ENCODE results near the gene ORC5.

Gene ORC5

DNA sequence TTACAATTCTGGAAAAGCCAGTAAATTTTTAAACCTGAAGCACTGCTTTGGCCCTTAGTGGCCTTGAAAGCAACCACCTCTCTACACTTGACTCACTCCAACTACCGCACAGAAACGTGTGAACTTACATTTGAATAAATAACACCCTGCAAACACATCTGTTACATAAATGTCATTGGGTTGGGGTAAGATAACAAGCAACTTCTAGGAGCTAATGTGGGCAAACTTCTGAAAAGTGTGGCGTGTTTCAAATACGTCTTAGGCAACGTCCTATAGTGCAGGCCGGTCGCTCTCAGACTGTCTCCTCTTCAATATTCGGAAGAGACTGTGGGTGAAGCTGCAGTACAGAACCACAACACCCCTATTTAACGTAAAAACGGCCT is 474 bp downstream of the ORC5 start:
- CTCF ChIA-PET = interaction anchor here (0.6 kb wide), 1 partner anchor 683 kb away, joined by 3 read pairs; no protein-coding TSS in a partner anchor
- POLR2A ChIA-PET = no interaction called here
- no peak for DNase-seq (ENCODE audit: low read depth, low spot score)
- TF ChIP-seq, protein P1, sequence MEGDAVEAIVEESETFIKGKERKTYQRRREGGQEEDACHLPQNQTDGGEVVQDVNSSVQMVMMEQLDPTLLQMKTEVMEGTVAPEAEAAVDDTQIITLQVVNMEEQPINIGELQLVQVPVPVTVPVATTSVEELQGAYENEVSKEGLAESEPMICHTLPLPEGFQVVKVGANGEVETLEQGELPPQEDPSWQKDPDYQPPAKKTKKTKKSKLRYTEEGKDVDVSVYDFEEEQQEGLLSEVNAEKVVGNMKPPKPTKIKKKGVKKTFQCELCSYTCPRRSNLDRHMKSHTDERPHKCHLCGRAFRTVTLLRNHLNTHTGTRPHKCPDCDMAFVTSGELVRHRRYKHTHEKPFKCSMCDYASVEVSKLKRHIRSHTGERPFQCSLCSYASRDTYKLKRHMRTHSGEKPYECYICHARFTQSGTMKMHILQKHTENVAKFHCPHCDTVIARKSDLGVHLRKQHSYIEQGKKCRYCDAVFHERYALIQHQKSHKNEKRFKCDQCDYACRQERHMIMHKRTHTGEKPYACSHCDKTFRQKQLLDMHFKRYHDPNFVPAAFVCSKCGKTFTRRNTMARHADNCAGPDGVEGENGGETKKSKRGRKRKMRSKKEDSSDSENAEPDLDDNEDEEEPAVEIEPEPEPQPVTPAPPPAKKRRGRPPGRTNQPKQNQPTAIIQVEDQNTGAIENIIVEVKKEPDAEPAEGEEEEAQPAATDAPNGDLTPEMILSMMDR (IDR thresholded peaks at IDR 0.05; ENCODE audit: insufficient read depth, low read length, missing control alignments) = no peak
- peak overlapping the region; percentile 93 for H3K4me3 ChIP-seq (ENCODE audit: low read depth, low read length)

DNA sequence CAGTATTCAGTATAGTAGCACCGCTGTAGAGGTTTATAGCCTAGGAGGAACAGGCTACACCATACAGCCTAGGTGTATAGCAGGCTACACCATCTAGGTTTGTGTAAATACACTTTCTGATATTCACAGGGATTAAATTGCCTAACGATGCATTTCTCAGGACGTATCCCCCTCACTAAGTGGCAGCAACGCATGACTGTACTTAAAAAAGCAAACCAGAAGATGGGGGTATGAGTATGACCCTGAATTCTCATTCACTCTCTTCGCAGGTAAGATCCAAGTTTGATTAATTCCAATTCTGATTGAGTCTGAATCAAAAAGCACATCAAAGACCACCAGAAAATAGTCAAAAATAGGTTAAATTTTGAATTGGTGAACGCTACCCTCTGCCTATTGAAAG is 972 bp downstream of the ORC5 start:
- TF ChIP-seq, protein P1 (IDR thresholded peaks at IDR 0.05; ENCODE audit: insufficient read depth, low read length, missing control alignments) = no peak
- POLR2A ChIA-PET = no interaction called here
- peak overlapping the region; percentile 93 for H3K4me3 ChIP-seq (ENCODE audit: low read depth, low read length)
- CTCF ChIA-PET = no interaction called here
- DNase-seq (ENCODE audit: low read depth, low spot score) = no peak

DNA sequence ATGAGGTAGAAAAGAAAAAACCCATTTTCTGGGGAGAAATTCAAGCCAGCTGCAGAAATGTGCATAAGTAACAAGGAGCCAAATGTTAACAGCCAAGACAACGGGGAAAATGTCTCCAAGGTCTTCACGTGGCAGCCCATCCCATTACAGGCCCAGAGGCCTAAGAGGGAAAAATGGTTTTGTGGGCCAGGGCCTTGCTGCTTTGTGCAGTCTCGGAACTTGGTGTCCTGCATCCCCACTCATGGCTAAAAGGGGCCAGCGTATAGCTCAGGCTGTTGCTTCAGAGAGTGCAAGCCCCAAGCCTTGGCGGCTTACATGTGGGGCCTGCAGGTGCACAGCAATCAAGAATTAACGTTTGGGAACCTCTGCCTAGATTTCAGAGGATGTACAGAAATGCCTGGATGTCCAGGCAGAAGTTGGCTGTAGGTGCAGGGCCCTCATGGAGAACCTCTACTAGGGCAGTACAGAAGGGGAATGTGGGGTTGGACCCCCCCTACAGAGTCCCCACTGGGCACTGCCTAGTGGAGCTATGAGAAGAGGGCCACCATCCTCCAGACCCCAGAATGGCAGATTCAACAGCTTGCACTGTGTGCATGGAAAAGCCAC is 9.0 kb downstream of the ORC5 start:
- CTCF ChIA-PET = no interaction called here
- DNase-seq (ENCODE audit: low read depth, low spot score) = no peak
- H3K4me3 ChIP-seq (ENCODE audit: low read depth, low read length) = no peak overlapping the region
- POLR2A ChIA-PET = no interaction called here
- TF ChIP-seq, protein P1 (IDR thresholded peaks at IDR 0.05; ENCODE audit: insufficient read depth, low read length, missing control alignments) = no peak

DNA sequence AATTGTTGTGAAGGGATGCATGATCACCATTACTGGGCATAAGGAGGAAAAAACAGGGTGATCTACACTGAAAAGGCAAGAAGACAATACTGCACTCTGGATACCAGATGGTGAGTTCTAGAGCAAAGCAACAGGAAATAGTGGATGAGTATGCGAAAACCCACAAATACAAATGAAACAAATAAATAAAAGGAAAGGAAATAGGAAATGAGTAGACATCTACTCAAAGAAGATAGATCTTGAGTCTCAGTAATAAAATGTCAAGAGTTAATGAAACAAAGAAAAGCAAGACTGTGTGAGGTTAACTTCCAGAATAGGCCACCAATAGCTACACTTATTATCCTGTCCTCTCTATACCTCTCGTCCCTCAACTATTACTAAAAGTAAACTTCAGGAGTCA is 11.7 kb downstream of the ORC5 start:
- CTCF ChIA-PET = interaction anchor here (0.8 kb wide), 1 partner anchor 10 kb away, joined by 3 read pairs; no protein-coding TSS in a partner anchor

DNA sequence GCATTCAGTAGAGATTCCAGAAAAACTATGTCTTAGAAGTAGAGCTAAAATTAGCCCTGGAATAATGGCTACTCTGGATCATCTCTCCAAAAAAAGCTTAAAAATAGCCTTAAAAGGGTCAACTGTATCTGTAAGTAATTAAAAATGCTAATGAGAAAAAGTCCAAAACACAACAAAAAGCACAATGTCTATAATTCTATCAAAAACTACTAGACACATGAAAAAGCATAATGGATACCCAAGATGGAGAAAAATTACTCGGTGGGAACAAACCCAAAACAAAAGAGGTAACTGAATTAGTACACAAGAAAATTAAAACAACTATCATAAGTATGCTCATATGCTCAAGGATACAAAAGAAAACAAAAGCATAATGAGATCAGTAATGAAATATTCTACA is 15.4 kb downstream of the ORC5 start:
- ChIA-PET CTCF (interaction anchor here (1.0 kb wide), 1 partner anchor 9 kb away, joined by 3 read pairs; no protein-coding TSS in a partner anchor), POLR2A (no interaction called here)
- TF ChIP-seq, protein P1 (IDR thresholded peaks at IDR 0.05; ENCODE audit: insufficient read depth, low read length, missing control alignments) = no peak
- no peak overlapping the region for H3K4me3 ChIP-seq (ENCODE audit: low read depth, low read length)
- DNase-seq (ENCODE audit: low read depth, low spot score) = no peak

More for the DNA sequence above, 11.7 kb downstream of the ORC5 start:
- H3K4me3 ChIP-seq (ENCODE audit: low read depth, low read length) = no peak overlapping the region
- POLR2A ChIA-PET = no interaction called here
- TF ChIP-seq, protein P1 (IDR thresholded peaks at IDR 0.05; ENCODE audit: insufficient read depth, low read length, missing control alignments) = no peak
- DNase-seq (ENCODE audit: low read depth, low spot score) = no peak

DNA sequence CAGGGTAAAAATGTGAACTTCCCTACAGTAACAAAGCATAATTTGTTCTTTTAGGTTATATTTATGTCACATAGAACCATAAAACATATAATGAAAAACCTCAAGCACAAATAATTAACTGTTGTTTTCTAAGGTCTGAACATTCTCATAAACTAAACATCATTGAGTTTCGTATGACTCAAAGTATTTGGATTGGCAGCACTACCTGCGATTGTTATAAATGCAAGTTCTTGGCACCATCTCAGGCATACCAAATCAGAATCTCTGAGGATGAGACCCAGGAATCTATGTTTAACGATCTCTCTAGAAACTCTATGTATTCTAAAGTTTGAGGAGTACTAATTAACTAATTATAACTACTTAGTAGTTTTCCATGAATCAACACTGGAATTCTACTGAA is 22.5 kb downstream of the ORC5 start:
- no peak overlapping the region for H3K4me3 ChIP-seq (ENCODE audit: low read depth, low read length)
- no peak for DNase-seq (ENCODE audit: low read depth, low spot score)
- ChIA-PET CTCF (no interaction called here), POLR2A (no interaction called here)
- TF ChIP-seq, protein P1 (IDR thresholded peaks at IDR 0.05; ENCODE audit: insufficient read depth, low read length, missing control alignments) = no peak

Measured in AG04449 (cell line).